ENCODE data around the gene PRIMA1.

The PRIMA1 gene

DNA sequence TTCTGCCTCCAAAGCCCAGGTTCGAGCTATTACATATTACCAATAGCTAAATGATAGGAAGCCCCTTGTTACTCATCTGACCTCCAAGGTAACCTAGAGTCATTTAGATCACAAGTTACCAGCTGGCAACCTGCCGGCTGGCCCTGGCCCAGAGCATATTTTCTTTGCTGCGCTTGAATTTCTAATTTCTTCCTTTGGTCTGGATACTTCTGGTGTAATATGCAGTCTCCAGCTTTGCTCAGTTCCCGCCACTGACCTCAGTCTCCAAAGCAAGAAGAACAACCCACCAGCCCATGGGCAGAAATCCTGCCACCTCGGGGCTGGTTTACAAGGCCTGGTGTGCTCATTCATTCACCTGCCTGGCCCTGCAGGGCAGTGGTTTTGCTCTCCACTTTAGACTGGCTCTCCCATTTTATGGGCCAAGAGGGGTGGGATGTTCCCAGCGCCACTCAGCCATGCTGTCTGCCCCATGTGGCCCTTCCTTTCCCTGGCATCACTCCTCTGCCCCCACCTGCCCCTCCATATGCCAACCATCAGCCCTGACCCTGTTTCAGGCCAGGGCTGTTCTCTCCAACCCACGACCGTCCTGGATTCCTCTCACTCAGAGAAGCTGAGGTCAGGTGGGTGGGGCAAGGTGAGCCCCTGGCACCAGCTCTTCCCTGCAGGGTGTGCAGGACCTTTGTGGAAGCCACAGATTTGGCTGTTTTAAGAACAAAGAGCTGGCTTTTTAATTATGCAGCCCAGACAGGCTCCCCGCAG, 76.0 kb downstream of the PRIMA1 start:
- no peak overlapping the region for H3K4me3 ChIP-seq (ENCODE audit: low read depth, low read length)
- no peak for DNase-seq
- in situ Hi-C loops (cut with HindIII; ENCODE audit: low pct_ligation_motif_present, low sequenced_read_pairs), result no loop called here
- no peak overlapping the region for H3K27ac ChIP-seq
- no peaks in the 10 kb centered on the region for H3K36me3 ChIP-seq (replicated peaks)
- TF ChIP-seq CTCF (IDR thresholded peaks at IDR 0.05; ENCODE audit: low read depth, low read length, missing control alignments), result no peak
- H3K27me3 ChIP-seq (replicated peaks), result no peaks in the 10 kb centered on the region

GRCh38 chr14:93709249-93709648, 79.0 kb downstream of the PRIMA1 start:
- no peak for DNase-seq
- Histone ChIP-seq H3K36me3 (replicated peaks) (no peaks in the 10 kb centered on the region), H3K27me3 (replicated peaks) (no peaks in the 10 kb centered on the region), H3K27ac (no peak overlapping the region), H3K4me3 (ENCODE audit: low read depth, low read length) (no peak overlapping the region)
- no peak for TF ChIP-seq CTCF (IDR thresholded peaks at IDR 0.05; ENCODE audit: low read depth, low read length, missing control alignments)
- in situ Hi-C loops (cut with HindIII; ENCODE audit: low pct_ligation_motif_present, low sequenced_read_pairs), result no loop called here

GRCh38 chr14:93708800-93709199, 79.5 kb downstream of the PRIMA1 start:
- H3K36me3 ChIP-seq (replicated peaks), result no peaks in the 10 kb centered on the region
- H3K27ac ChIP-seq, result no peak overlapping the region
- H3K27me3 ChIP-seq (replicated peaks), result no peaks in the 10 kb centered on the region
- no peak for DNase-seq
- H3K4me3 ChIP-seq (ENCODE audit: low read depth, low read length), result no peak overlapping the region
- no peak for TF ChIP-seq CTCF (IDR thresholded peaks at IDR 0.05; ENCODE audit: low read depth, low read length, missing control alignments)
- in situ Hi-C loops (cut with HindIII; ENCODE audit: low pct_ligation_motif_present, low sequenced_read_pairs), result no loop called here

- no peak overlapping the region for H3K27ac ChIP-seq
- no peak for DNase-seq
- H3K4me3 ChIP-seq (ENCODE audit: low read depth, low read length), result no peak overlapping the region
- no peak for TF ChIP-seq CTCF (IDR thresholded peaks at IDR 0.05; ENCODE audit: low read depth, low read length, missing control alignments)
- H3K27me3 ChIP-seq (replicated peaks), result no peaks in the 10 kb centered on the region
- H3K36me3 ChIP-seq (replicated peaks), result no peaks in the 10 kb centered on the region
- in situ Hi-C loops (cut with HindIII; ENCODE audit: low pct_ligation_motif_present, low sequenced_read_pairs), result no loop called here
Observed at GRCh38 chr14:93708311-93708734, 80.0 kb downstream of the PRIMA1 start.

GRCh38 chr14:93707475-93707874, 80.8 kb downstream of the PRIMA1 start:
- Histone ChIP-seq H3K27ac (no peak overlapping the region), H3K4me3 (ENCODE audit: low read depth, low read length) (no peak overlapping the region), H3K36me3 (replicated peaks) (no peaks in the 10 kb centered on the region), H3K27me3 (replicated peaks) (no peaks in the 10 kb centered on the region)
- TF ChIP-seq CTCF (IDR thresholded peaks at IDR 0.05; ENCODE audit: low read depth, low read length, missing control alignments), result no peak
- DNase-seq, result no peak
- in situ Hi-C loops (cut with HindIII; ENCODE audit: low pct_ligation_motif_present, low sequenced_read_pairs), result no loop called here
